ENCODE results near the gene EGF.

DNA sequence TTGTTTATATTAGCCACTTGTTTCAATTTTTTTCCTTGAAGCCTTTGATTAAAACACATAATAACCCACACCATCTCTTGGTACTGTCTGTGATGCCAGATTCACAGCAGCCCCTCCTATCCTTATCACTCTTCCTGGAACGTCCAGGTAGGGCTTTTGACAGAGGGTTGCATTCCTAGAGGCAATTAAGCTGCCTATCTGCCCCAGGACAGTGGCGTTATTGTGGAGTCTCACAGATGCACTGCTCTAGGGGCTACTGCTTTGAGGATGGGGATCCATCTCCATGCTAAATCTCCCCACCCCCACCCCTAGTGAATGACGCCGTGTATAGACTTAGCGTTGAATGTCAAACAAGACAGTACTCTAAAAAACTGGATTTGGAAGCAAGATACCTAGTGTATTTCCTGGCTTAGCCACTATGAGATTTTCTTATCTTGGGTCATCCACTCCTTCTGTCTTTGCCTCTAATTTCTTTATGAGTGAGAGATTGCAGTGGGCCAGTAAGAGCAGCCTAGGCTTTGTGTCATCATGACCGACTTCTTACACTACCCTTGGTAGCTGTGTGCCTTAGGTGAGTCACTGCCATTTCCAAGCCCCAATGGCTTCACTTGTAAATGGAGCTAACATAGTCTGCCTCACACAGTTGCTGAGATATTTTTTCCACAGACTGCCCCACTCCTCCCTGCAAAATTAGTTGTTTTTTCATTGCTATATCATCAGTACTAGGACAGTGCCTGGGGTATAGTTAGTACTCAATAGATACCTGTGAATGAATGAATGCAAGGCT lies 90.9 kb downstream of the EGF start:
- TF ChIP-seq, protein P1, sequence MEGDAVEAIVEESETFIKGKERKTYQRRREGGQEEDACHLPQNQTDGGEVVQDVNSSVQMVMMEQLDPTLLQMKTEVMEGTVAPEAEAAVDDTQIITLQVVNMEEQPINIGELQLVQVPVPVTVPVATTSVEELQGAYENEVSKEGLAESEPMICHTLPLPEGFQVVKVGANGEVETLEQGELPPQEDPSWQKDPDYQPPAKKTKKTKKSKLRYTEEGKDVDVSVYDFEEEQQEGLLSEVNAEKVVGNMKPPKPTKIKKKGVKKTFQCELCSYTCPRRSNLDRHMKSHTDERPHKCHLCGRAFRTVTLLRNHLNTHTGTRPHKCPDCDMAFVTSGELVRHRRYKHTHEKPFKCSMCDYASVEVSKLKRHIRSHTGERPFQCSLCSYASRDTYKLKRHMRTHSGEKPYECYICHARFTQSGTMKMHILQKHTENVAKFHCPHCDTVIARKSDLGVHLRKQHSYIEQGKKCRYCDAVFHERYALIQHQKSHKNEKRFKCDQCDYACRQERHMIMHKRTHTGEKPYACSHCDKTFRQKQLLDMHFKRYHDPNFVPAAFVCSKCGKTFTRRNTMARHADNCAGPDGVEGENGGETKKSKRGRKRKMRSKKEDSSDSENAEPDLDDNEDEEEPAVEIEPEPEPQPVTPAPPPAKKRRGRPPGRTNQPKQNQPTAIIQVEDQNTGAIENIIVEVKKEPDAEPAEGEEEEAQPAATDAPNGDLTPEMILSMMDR (IDR thresholded peaks at IDR 0.05) = no peak
- no peak for TF ChIP-seq POLR2A (IDR thresholded peaks at IDR 0.05)
